Measurements from ENCODE around the gene AHI1. TPM values are rescaled to one million over a fixed set of nuclear protein-coding genes. Genes with fewer than 3 reads are reported as not detected.
"Not testable (repeated sequence)": the region's sequence is repeated elsewhere in the genome, so short reads cannot be mapped to it uniquely, and the experiment has no call there.

AHI1 gene
- total RNA-seq, 1 donor from 2014 or later, result 20.0 TPM

- DNase-seq (ENCODE audit: low spot score), result no peak
Measured at GRCh38 chr6:135390458-135390857, 107.1 kb downstream of the AHI1 start.

GRCh38 chr6:135385299-135385698, 112.2 kb downstream of the AHI1 start:
- DNase-seq (ENCODE audit: low spot score), result no peak

- no peak for DNase-seq (ENCODE audit: low spot score)
Measured at GRCh38 chr6:135383766-135384165, 113.8 kb downstream of the AHI1 start.

- DNase-seq (ENCODE audit: low spot score), result no peak
Measured at GRCh38 chr6:135383301-135383700, 114.2 kb downstream of the AHI1 start.

- DNase-seq (ENCODE audit: low spot score), result no peak
Measured at GRCh38 chr6:135382182-135382628, 115.3 kb downstream of the AHI1 start.

- no peak for DNase-seq (ENCODE audit: low spot score)
Measured at GRCh38 chr6:135380793-135381192, 116.7 kb downstream of the AHI1 start.

- DNase-seq (ENCODE audit: low spot score), result no peak
Measured at GRCh38 chr6:135379647-135380046, 117.9 kb downstream of the AHI1 start.

- no peak for DNase-seq (ENCODE audit: low spot score)
Measured at GRCh38 chr6:135372758-135373157, 124.8 kb downstream of the AHI1 start.

- not testable (repeated sequence) for DNase-seq (ENCODE audit: low spot score)
Measured at GRCh38 chr6:135363622-135364021, 133.9 kb downstream of the AHI1 start.

GRCh38 chr6:135362124-135362523, 135.4 kb downstream of the AHI1 start:
- DNase-seq (ENCODE audit: low spot score), result no peak

GRCh38 chr6:135360222-135360621, 137.3 kb downstream of the AHI1 start:
- DNase-seq (ENCODE audit: low spot score), result no peak

GRCh38 chr6:135358985-135359384, 138.6 kb downstream of the AHI1 start:
- DNase-seq (ENCODE audit: low spot score), result no peak

GRCh38 chr6:135358251-135358821, 139.2 kb downstream of the AHI1 start:
- DNase-seq (ENCODE audit: low spot score), result no peak

- no peak for DNase-seq (ENCODE audit: low spot score)
Measured at GRCh38 chr6:135354407-135354806, 143.1 kb downstream of the AHI1 start.

- no peak for DNase-seq (ENCODE audit: low spot score)
Measured at GRCh38 chr6:135353113-135353512, 144.4 kb downstream of the AHI1 start.

GRCh38 chr6:135351635-135352034, 145.9 kb downstream of the AHI1 start:
- DNase-seq (ENCODE audit: low spot score), result no peak

- no peak for DNase-seq (ENCODE audit: low spot score)
Measured at GRCh38 chr6:135347887-135348286, 149.7 kb downstream of the AHI1 start.

GRCh38 chr6:135346747-135347146, 150.8 kb downstream of the AHI1 start:
- DNase-seq (ENCODE audit: low spot score), result no peak

GRCh38 chr6:135344526-135344925, 153.0 kb downstream of the AHI1 start:
- no peak for DNase-seq (ENCODE audit: low spot score)

GRCh38 chr6:135339920-135340319, 157.6 kb downstream of the AHI1 start:
- DNase-seq (ENCODE audit: low spot score), result not testable (repeated sequence)

GRCh38 chr6:135334169-135334568, 163.4 kb downstream of the AHI1 start:
- no peak for DNase-seq (ENCODE audit: low spot score)

GRCh38 chr6:135331002-135331401, 166.5 kb downstream of the AHI1 start:
- no peak for DNase-seq (ENCODE audit: low spot score)

- DNase-seq (ENCODE audit: low spot score), result no peak
Measured at GRCh38 chr6:135329851-135330803, 167.4 kb downstream of the AHI1 start.
